Prostate gland (tissue), 2 donors: ENCODE results near the gene RSPH1. TPM values are rescaled to one million over a fixed set of nuclear protein-coding genes. Genes with fewer than 3 reads are reported as not detected.

ENCODE experiments used
- DNase-seq: peaks from one replicate; pipeline ENCODE4 v3.0.0-alpha.2; 2019; ENCODE audit warnings: low spot score
- H3K27ac ChIP-seq, 2 donors: fragments of 200-600 bp; sonication (generic); 2 replicates each; pipeline ENCODE4 v1.5.1; 2017 to 2019
- H3K27me3 ChIP-seq: fragments of 200-600 bp; sonication (generic); replicated peaks from 2 replicates; pipeline ENCODE4 v1.5.1; 2019; ENCODE audit not compliant: insufficient read depth
- H3K36me3 ChIP-seq, 2 donors: fragments of 200-600 bp; sonication (generic); 1 replicate in 1 of 2; 2 replicates in 1 of 2; pipeline versions ENCODE4 v1.5.1 to v1.8.1; 2017 to 2019
- H3K4me1 ChIP-seq: fragments of 200-600 bp; sonication (generic); replicated peaks from 2 replicates; pipeline ENCODE4 v1.5.1; 2019
- H3K4me3 ChIP-seq, 2 donors: fragments of 200-600 bp; sonication (generic); 2 replicates each; pipeline ENCODE4 v1.5.1; 2017 to 2019
- H3K9me3 ChIP-seq: fragments of 200-600 bp; sonication (generic); 2 replicates; pipeline ENCODE4 v1.5.1; 2017
- CTCF ChIP-seq, 4 experiments: fragments of 200-600 bp in 2 of 4; fragments of 450-650 bp in 2 of 4; sonication (generic) in 2 of 4; IDR thresholded peaks; 1 replicate in 3 of 4; 2 replicates in 1 of 4; pipeline ENCODE4 v1.5.1; 2016 to 2019; ENCODE audit warnings: antibody characterized with exemption in 4 of 4, mild to moderate bottlenecking in 2 of 4, moderate library complexity in 2 of 4
- POLR2A ChIP-seq: fragments of 450-650 bp; IDR thresholded peaks from one replicate; pipeline ENCODE4 v1.6.1; 2016; ENCODE audit warnings: antibody characterized with exemption, mild to moderate bottlenecking
- POLR2AphosphoS5 ChIP-seq: sonication (generic); formaldehyde crosslinking; IDR thresholded peaks from one replicate; pipeline ENCODE4 v1.6.1; 2017; ENCODE audit warnings: antibody characterized with exemption
- WGBS: methylation state at CpG from one replicate; pipeline ENCODE4 v1.1.5; 2018; 5-methylcytosine and 5-hydroxymethylcytosine counted together
- intact Hi-C: fragments of 100-400 bp; cut with DNase I; formaldehyde crosslinking; loops from one replicate; pipeline ENCODE4 v1.14.2; 2022
- total RNA-seq, 2 donors: library from RNA; depleted of rRNA; stranded (reverse); fragments of >200 nt; gene quantifications; one replicate each; pipeline ENCODE4 v1.1.0, GENCODE V29; 2016

The RSPH1 gene
- total RNA-seq, 2 donors from 2014 or later = 1.6 to 2.6 TPM

DNA sequence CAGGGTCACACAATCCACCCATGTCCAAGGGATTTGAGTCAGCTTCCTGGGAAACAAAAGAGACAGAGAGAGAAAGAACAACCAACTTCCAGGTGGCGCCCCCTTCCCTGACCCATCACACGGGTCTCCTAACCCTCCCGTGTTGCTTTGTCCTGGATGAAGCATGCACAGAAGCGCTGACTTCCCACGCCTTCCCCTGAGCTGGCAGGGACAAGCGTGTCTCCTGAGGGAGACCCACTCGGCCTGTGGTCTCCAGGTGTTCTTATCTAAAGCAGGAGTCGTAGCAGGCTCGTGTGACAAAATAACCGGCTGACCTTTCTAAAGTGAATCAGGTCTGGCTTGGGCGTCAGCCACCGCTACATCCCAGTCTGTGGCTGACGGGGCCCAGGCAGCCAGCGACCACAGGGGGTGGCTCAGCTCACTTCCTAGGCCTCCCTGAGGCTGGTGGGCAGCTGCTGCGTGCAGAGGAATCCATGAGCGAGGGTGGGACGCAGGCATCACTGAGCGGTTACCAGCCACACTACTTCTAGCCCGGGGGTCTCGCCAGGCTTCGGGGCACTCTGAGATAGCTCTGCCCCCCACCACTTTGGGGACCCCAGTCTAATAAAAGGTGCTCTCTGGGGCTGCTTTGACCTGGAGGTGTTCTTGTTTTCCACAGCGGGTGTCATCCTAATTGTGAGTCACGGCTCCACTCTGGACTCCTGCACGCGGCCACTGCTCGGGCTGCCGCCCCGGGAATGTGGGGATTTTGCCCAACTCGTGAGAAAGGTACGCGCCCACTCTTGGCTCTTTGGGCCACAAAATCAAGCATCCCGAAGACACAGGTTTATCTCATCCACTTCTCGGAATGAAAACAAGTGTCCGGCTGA is 51.9 kb downstream of the RSPH1 start:
- 83% methylated on average over 32 of the region's 34 CpGs for WGBS
- no peaks in the 10 kb centered on the region for H3K9me3 ChIP-seq
- intact Hi-C loops = no loop called here

GRCh38 chr21:42443181-42443785 is 52.7 kb downstream of the RSPH1 start:
- no peak for DNase-seq
- Histone ChIP-seq H3K4me3 (no peak overlapping the region), H3K27me3 (no peaks in the 10 kb centered on the region), H3K27ac (no peak overlapping the region), H3K9me3 (no peaks in the 10 kb centered on the region), H3K36me3 (no peaks in the 10 kb centered on the region), H3K4me1 (no peaks in the 10 kb centered on the region)
- 88% methylated on average over 15 of the region's 15 CpGs for WGBS
- TF ChIP-seq POLR2A (no peak), POLR2AphosphoS5 (no peak), CTCF (IDR thresholded peaks at IDR 0.05) (no peak)
- intact Hi-C loops = no loop called here

More for the DNA sequence above, 51.9 kb downstream of the RSPH1 start:
- Histone ChIP-seq H3K27me3 (no peaks in the 10 kb centered on the region), H3K4me1 (no peaks in the 10 kb centered on the region), H3K4me3 (no peak overlapping the region), H3K27ac (no peak overlapping the region), H3K36me3 (no peaks in the 10 kb centered on the region)
- TF ChIP-seq CTCF (IDR thresholded peaks at IDR 0.05) (no peak), POLR2A (no peak), POLR2AphosphoS5 (no peak)
- no peak for DNase-seq

- H3K27me3 ChIP-seq = no peaks in the 10 kb centered on the region
- H3K27ac ChIP-seq = no peak overlapping the region
- no peaks in the 10 kb centered on the region for H3K4me1 ChIP-seq
- TF ChIP-seq POLR2A (no peak), CTCF (IDR thresholded peaks at IDR 0.05) (no peak)
- no peaks in the 10 kb centered on the region for H3K9me3 ChIP-seq
- no peak for DNase-seq
- H3K36me3 ChIP-seq = no peaks in the 10 kb centered on the region
- intact Hi-C loops = no loop called here
- WGBS = 78% methylated on average over 6 of the region's 6 CpGs
- H3K4me3 ChIP-seq = no peak overlapping the region
Measured at GRCh38 chr21:42441963-42442362, 54.1 kb downstream of the RSPH1 start.

- Histone ChIP-seq H3K4me3 (no peak overlapping the region), H3K4me1 (no peaks in the 10 kb centered on the region), H3K36me3 (no peaks in the 10 kb centered on the region), H3K9me3 (no peaks in the 10 kb centered on the region), H3K27ac (no peak overlapping the region), H3K27me3 (no peaks in the 10 kb centered on the region)
- no peak for DNase-seq
- no peak for TF ChIP-seq POLR2AphosphoS5
- TF ChIP-seq CTCF (IDR thresholded peaks at IDR 0.05) = no peak
- TF ChIP-seq POLR2A = no peak
- intact Hi-C loops = no loop called here
- WGBS = 81% methylated on average over 12 of the region's 12 CpGs
Measured at GRCh38 chr21:42440187-42440792, 55.7 kb downstream of the RSPH1 start.
